GM03348 (cell line): Measurements from ENCODE around the gene CYP27C1.
A peak's percentile ranks its signal among the peaks of the same experiment; 100 is the strongest.

Experiments used
- DNase-seq: peaks from one replicate; pipeline ENCODE4 v3.0.0; 2012; ENCODE audit warnings: low spot score

CYP27C1 gene

GRCh38 chr2:127193164-127193966, 26.7 kb downstream of the CYP27C1 start:
- peak; percentile 61 for DNase-seq

- DNase-seq, result no peak
These were observed 28.5 kb downstream of the CYP27C1 start for GRCh38 chr2:127191331-127192219.

GRCh38 chr2:127188797-127189196, 31.3 kb downstream of the CYP27C1 start:
- no peak for DNase-seq

GRCh38 chr2:127187831-127188230, 32.3 kb downstream of the CYP27C1 start:
- DNase-seq, result no peak

- DNase-seq, result no peak
These were observed 32.9 kb downstream of the CYP27C1 start for GRCh38 chr2:127187081-127187775.

GRCh38 chr2:127185705-127186104, 34.4 kb downstream of the CYP27C1 start:
- DNase-seq, result no peak

- DNase-seq, result no peak
These were observed 35.0 kb downstream of the CYP27C1 start for GRCh38 chr2:127185093-127185492.

GRCh38 chr2:127183771-127184170, 36.3 kb downstream of the CYP27C1 start:
- DNase-seq, result no peak

- DNase-seq, result no peak
These were observed 37.3 kb downstream of the CYP27C1 start for GRCh38 chr2:127182626-127183458.

- no peak for DNase-seq
These were observed 38.2 kb downstream of the CYP27C1 start for GRCh38 chr2:127181851-127182250.

- peak; percentile 60 for DNase-seq
These were observed 40.3 kb downstream of the CYP27C1 start for GRCh38 chr2:127179766-127180165.

GRCh38 chr2:127177617-127178263, 42.4 kb downstream of the CYP27C1 start:
- DNase-seq, result no peak

- peak; percentile 53 for DNase-seq
These were observed 43.5 kb downstream of the CYP27C1 start for GRCh38 chr2:127176371-127177311.

GRCh38 chr2:127175751-127176354, 44.2 kb downstream of the CYP27C1 start:
- peak; percentile 13 for DNase-seq

- peak; percentile 69 for DNase-seq
These were observed 44.9 kb downstream of the CYP27C1 start for GRCh38 chr2:127175041-127175721.

GRCh38 chr2:127174640-127175039, 45.5 kb downstream of the CYP27C1 start:
- no peak for DNase-seq

GRCh38 chr2:127174136-127174535, 46.0 kb downstream of the CYP27C1 start:
- DNase-seq, result peak; percentile 60

GRCh38 chr2:127173057-127173456, 47.0 kb downstream of the CYP27C1 start:
- peak; percentile 86 for DNase-seq

- no peak for DNase-seq
These were observed 47.8 kb downstream of the CYP27C1 start for GRCh38 chr2:127172306-127172705.
